Right lung (tissue), 10 donors: Measurements from ENCODE around the gene CCNL2. TPM values are rescaled to one million over a fixed set of nuclear protein-coding genes. Genes with fewer than 3 reads are reported as not detected.
"Not testable (repeated sequence)": the region's sequence is repeated elsewhere in the genome, so short reads cannot be mapped to it uniquely, and the experiment has no call there.

Experiments used
- DNase-seq, 2 donors: peaks; one replicate each; pipeline ENCODE4 v3.0.0-alpha.2; 2013
- long read RNA-seq, 8 donors: transcript quantifications; one replicate each; lab custom pipeline, GENCODE V29; 2026
- polyA plus RNA-seq, 5 donors: library from polyadenylated mRNA; unstranded; fragments of 120-200 nt; gene quantifications; one replicate each; pipeline versions ENCODE4 v1.2.1 to v1.2.3, GENCODE V29; 2013; ENCODE audit warnings: inconsistent platforms in 1 of 5, low replicate concordance in 1 of 5; ENCODE audit not compliant: insufficient read length in 5 of 5, insufficient read depth in 1 of 5

CCNL2 gene
- polyA plus RNA-seq, result 100 to 1,000 TPM; 256 to 387 (median 327) TPM
- long read RNA-seq, donor 1, transcript CCNL2-201 (11 exons, 2,305 nt), result minor isoform, 5 of 84 reads
- long read RNA-seq, donor 1, transcript CCNL2-202 (6 exons, 1,186 nt), result minor isoform, 20 of 84 reads
- long read RNA-seq, donor 1, transcript CCNL2-204 (6 exons, 3,082 nt), result major isoform, 26 of 84 reads
- long read RNA-seq, donor 1, partial matches to known transcripts, result 6 of 84 reads
- long read RNA-seq, donor 1, other reads (novel, unspliced or antisense), result 22 of 84 reads
- long read RNA-seq, donor 2, transcript CCNL2-202 (6 exons, 1,186 nt), result minor isoform, 10 of 48 reads
- long read RNA-seq, donor 2, transcript CCNL2-204 (6 exons, 3,082 nt), result major isoform, 15 of 48 reads
- long read RNA-seq, donor 2, transcript CCNL2-206 (3 exons, 1,941 nt), result minor isoform, 5 of 48 reads
- long read RNA-seq, donor 2, partial matches to known transcripts, result 0 of 48 reads
- long read RNA-seq, donor 2, other reads (novel, unspliced or antisense), result 16 of 48 reads
- long read RNA-seq, donor 3, transcript CCNL2-202 (6 exons, 1,186 nt), result major isoform, 23 of 95 reads
- long read RNA-seq, donor 3, transcript CCNL2-206 (3 exons, 1,941 nt), result minor isoform, 8 of 95 reads
- long read RNA-seq, donor 3, transcript CCNL2-204 (6 exons, 3,082 nt), result minor isoform, 21 of 95 reads
- long read RNA-seq, donor 3, partial matches to known transcripts, result 15 of 95 reads
- long read RNA-seq, donor 3, other reads (novel, unspliced or antisense), result 23 of 95 reads
- long read RNA-seq, donor 4, transcript CCNL2-202 (6 exons, 1,186 nt), result minor isoform, 11 of 46 reads
- long read RNA-seq, donor 4, transcript CCNL2-204 (6 exons, 3,082 nt), result major isoform, 15 of 46 reads
- long read RNA-seq, donor 4, transcript CCNL2-206 (3 exons, 1,941 nt), result minor isoform, 9 of 46 reads
- long read RNA-seq, donor 4, partial matches to known transcripts, result 0 of 46 reads
- long read RNA-seq, donor 4, other reads (novel, unspliced or antisense), result 7 of 46 reads
- long read RNA-seq, donor 5, transcript CCNL2-204 (6 exons, 3,082 nt), result minor isoform, 35 of 122 reads
- long read RNA-seq, donor 5, transcript CCNL2-202 (6 exons, 1,186 nt), result major isoform, 36 of 122 reads
- long read RNA-seq, donor 5, transcript CCNL2-206 (3 exons, 1,941 nt), result minor isoform, 9 of 122 reads
- long read RNA-seq, donor 5, partial matches to known transcripts, result 24 of 122 reads
- long read RNA-seq, donor 5, other reads (novel, unspliced or antisense), result 14 of 122 reads
- long read RNA-seq, donor 6, transcript CCNL2-204 (6 exons, 3,082 nt), result major isoform, 42 of 121 reads
- long read RNA-seq, donor 6, transcript CCNL2-201 (11 exons, 2,305 nt), result minor isoform, 8 of 121 reads
- long read RNA-seq, donor 6, transcript CCNL2-202 (6 exons, 1,186 nt), result minor isoform, 13 of 121 reads
- long read RNA-seq, donor 6, partial matches to known transcripts, result 27 of 121 reads
- long read RNA-seq, donor 6, other reads (novel, unspliced or antisense), result 26 of 121 reads
- long read RNA-seq, donor 7, transcript CCNL2-206 (3 exons, 1,941 nt), result minor isoform, 5 of 185 reads
- long read RNA-seq, donor 7, transcript CCNL2-202 (6 exons, 1,186 nt), result minor isoform, 34 of 185 reads
- long read RNA-seq, donor 7, transcript CCNL2-204 (6 exons, 3,082 nt), result major isoform, 40 of 185 reads
- long read RNA-seq, donor 7, partial matches to known transcripts, result 67 of 185 reads
- long read RNA-seq, donor 7, other reads (novel, unspliced or antisense), result 33 of 185 reads
- long read RNA-seq, donor 8, transcript CCNL2-204 (6 exons, 3,082 nt), result major isoform, 15 of 33 reads
- long read RNA-seq, donor 8, partial matches to known transcripts, result 6 of 33 reads
- long read RNA-seq, donor 8, other reads (novel, unspliced or antisense), result 6 of 33 reads

- peak; percentile 99 to 100 for DNase-seq
These were observed at the start of gene CCNL2 for GRCh38 chr1:1399187-1399871. CCNL2 (minus strand) TSS chr1:1399335; CDS start chr1:1399306, 29 bp downstream.

GRCh38 chr1:1446631-1447030 is 47.5 kb upstream of the CCNL2 start:
- DNase-seq, result not testable (repeated sequence)

GRCh38 chr1:1442069-1442770 is 43.1 kb upstream of the CCNL2 start:
- no peak for DNase-seq

GRCh38 chr1:1441002-1441888 is 42.1 kb upstream of the CCNL2 start:
- DNase-seq, result no peak

GRCh38 chr1:1440262-1441001 is 41.3 kb upstream of the CCNL2 start:
- DNase-seq, result no peak

GRCh38 chr1:1439546-1440261 is 40.6 kb upstream of the CCNL2 start:
- no peak for DNase-seq

- no peak for DNase-seq
These were observed 39.6 kb upstream of the CCNL2 start for GRCh38 chr1:1438531-1439381.

- no peak for DNase-seq
These were observed 38.8 kb upstream of the CCNL2 start for GRCh38 chr1:1437904-1438376.

GRCh38 chr1:1437033-1437903 is 38.1 kb upstream of the CCNL2 start:
- no peak for DNase-seq

- no peak for DNase-seq
These were observed 37.5 kb upstream of the CCNL2 start for GRCh38 chr1:1436630-1437032.

GRCh38 chr1:1435911-1436629 is 36.9 kb upstream of the CCNL2 start:
- DNase-seq, result no peak

- peak; percentile 77 for DNase-seq
These were observed 36.2 kb upstream of the CCNL2 start, which contains the start of gene VWA1 for GRCh38 chr1:1435106-1435903. VWA1 (plus strand) TSS chr1:1435690; CDS start chr1:1435749, 59 bp downstream.

GRCh38 chr1:1434824-1435105 is 35.6 kb upstream of the CCNL2 start:
- DNase-seq, result no peak
